Activated CD4-positive, alpha-beta T cell treated with anti-CD3 and anti-CD28 coated beads, Interleukin-2, amount 50 U/mL, for 16 hours (primary cell): ENCODE results near the gene MMP28.

Experiments used
- DNase-seq: peaks from one replicate; pipeline ENCODE4 v3.0.0-alpha.2; 2020

Gene MMP28

GRCh38 chr17:35795007-35795870, at the start of gene MMP28:
Gene MMP28 (minus strand): TSS chr17:35795641. CDS start chr17:35795377, 264 bp downstream.
- peak; percentile 5 for DNase-seq

- no peak for DNase-seq
These were observed 49.1 kb upstream of the MMP28 start for GRCh38 chr17:35844547-35844946.

GRCh38 chr17:35843698-35844097, 48.3 kb upstream of the MMP28 start:
- DNase-seq = no peak

GRCh38 chr17:35842239-35842638, 46.8 kb upstream of the MMP28 start:
- DNase-seq = no peak

- no peak for DNase-seq
These were observed 46.1 kb upstream of the MMP28 start for GRCh38 chr17:35841505-35841904.

GRCh38 chr17:35841101-35841500, 45.7 kb upstream of the MMP28 start:
- no peak for DNase-seq

GRCh38 chr17:35825206-35825605, 29.8 kb upstream of the MMP28 start:
- no peak for DNase-seq

- no peak for DNase-seq
These were observed 25.9 kb upstream of the MMP28 start for GRCh38 chr17:35821308-35821707.

GRCh38 chr17:35819455-35819854, 24.0 kb upstream of the MMP28 start:
- DNase-seq = no peak

- no peak for DNase-seq
These were observed 21.8 kb upstream of the MMP28 start for GRCh38 chr17:35817196-35817595.

GRCh38 chr17:35816723-35817122, 21.3 kb upstream of the MMP28 start:
- DNase-seq = no peak

- no peak for DNase-seq
These were observed 17.0 kb upstream of the MMP28 start for GRCh38 chr17:35812456-35812855.

GRCh38 chr17:35811759-35812158, 16.3 kb upstream of the MMP28 start:
- no peak for DNase-seq

- no peak for DNase-seq
These were observed 14.5 kb upstream of the MMP28 start for GRCh38 chr17:35809855-35810461.

- DNase-seq = peak; percentile 99
These were observed 13.8 kb upstream of the MMP28 start, which contains the start of gene TAF15 for GRCh38 chr17:35808962-35809854. Gene TAF15 (plus strand): TSS chr17:35809484. CDS start chr17:35809570, 86 bp downstream.

- DNase-seq = no peak
These were observed 13.0 kb upstream of the MMP28 start for GRCh38 chr17:35808240-35808961.

GRCh38 chr17:35807371-35808144, 12.1 kb upstream of the MMP28 start:
- DNase-seq = no peak

GRCh38 chr17:35804658-35805192, 9.3 kb upstream of the MMP28 start:
- peak; percentile 86 for DNase-seq

- peak; percentile 2 for DNase-seq
These were observed 6.3 kb upstream of the MMP28 start for GRCh38 chr17:35801583-35802224.

GRCh38 chr17:35799942-35800341, 4.5 kb upstream of the MMP28 start:
- DNase-seq = no peak

- DNase-seq = no peak
These were observed 2.5 kb upstream of the MMP28 start for GRCh38 chr17:35797918-35798317.
